T-helper 9 cell (primary cell): ENCODE results near the gene ATP2B2.

ENCODE experiments used
- DNase-seq: peaks from one replicate; pipeline ENCODE4 v3.0.0-alpha.2; 2020

Gene ATP2B2

DNA sequence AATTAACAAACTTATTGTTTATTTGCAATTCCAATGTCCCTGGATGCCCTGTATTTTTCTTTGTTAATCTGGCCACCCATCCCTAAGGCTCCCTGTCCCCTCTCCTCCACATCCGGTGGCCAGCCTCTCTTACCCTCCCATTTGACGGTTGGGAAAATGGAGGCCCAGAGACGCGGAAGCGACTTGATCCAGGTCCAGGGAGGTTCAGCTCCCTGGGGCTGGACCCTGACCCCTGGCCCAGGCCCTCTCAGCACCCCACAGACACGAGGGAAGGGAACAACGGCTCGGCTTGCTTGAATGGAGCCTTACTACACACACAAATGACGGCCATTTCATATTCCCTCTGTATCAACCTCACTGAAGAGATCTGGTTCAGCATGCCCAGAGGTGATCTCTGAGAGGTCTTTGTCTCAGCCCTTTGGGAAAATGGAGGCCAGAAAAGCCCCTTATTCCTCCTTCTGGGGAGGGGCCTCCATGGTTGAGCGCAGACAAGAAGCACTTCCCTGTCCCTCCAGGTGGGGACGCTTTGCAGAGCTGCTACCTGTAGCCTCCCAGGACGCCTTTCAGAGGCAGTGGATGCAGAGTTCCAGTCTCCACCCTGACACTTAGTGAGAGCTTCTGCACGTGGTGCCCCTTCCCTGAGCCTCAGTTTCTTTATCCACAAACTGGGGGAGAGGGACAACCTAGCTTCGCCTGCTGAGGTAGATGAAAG lies 82.1 kb downstream of the ATP2B2 start:
- no peak for DNase-seq

DNA sequence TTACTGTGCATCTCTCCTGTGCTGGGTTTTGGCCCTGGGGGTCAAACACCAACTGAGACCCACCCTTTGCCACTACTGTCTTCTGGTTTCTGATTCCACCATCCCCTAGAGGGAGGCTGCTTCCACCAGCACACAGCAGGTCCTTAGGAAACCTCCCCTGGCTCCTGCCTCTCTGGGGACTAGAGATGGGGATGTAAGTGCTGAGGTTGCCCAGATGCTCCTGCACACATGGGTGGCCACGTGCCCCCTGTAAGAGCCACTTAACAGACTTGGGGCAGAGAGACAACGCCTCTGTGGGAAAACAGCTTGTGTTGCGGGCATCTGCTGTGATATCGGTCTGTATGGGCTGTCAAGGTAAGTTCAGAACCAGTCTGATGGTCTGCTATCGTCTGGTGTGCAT lies 83.4 kb downstream of the ATP2B2 start:
- DNase-seq: no peak

DNA sequence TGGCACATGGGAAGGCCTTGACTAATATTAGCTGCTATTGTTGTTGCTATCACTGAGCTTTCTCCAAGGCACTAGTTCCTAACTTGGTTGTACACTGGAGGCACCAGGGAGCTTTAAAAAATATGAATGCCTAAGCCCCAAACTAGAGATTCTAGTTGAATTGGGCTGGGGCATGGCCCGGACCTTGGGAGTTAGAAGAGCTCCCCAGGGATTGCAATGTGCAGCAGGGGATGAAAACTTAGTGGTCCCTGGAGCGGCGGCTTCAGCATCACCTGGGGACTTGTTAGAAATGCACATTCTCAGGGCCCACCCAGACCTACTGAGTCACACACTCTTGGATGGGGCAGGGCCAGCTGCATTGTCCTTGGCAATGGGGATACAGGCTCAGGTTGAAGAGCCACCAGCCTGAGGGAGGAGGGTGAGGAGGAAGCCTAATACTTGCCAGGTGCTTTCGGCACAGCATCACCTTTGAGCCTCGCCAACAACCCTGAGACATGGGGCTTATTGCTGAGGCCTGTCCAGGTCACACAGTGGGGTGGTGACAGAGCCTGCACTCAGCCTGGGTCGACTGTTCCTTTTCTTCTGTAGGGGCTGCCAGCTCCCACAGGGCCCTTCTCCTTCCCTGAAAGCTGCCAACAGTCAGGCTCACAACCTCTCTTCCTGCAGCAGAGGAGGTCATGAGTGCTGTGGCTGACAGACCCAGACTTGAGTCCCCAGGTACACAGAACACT lies 84.5 kb downstream of the ATP2B2 start:
- DNase-seq: no peak

DNA sequence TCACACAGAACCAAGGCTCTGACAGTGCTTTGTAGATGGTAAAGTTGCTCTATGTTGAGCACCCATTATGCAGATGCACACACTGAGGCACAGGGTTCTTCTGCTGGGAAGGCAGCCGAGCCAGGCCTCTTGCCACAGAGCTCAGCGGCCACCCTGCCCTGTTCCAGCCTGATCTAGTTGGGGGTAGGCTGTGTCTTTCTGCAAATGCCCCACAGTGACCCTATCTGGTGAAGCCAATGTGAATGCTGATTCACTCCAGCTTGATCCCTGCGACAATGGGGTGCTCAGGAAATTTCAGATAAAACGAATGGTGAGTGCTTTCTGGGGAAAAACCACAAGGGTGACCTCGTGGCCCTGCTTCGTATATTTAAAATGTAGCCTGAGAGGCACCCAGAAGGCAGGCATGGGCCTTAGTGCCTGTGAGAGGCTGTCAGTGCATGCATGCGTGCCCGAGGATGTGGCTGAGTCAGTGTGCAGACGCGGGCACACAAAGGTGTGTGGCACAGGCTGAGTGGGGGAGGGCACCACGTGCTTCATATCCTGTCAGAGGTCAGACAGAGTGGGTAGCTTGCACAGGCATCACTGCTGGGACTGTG lies 85.7 kb downstream of the ATP2B2 start:
- DNase-seq: no peak

DNA sequence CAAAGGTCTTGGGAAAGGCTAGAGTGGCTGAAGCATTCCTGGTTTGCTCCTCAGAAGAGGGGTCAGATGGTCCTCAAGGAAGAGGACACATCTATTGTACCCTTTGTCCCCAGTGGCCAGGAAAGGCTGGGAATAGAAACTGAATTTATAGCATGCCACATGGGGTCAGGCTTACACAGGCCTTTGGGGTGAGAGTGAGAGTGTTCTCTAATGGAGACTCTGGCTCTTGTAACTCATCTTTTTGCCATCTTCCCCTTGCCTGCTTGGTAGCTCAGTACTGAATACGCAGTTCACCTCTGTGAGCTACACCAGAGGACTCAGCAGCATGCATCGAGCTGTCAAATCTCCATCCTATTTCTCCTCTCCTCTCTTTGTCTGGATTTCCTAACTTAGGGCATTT lies 87.5 kb downstream of the ATP2B2 start:
- DNase-seq: no peak

DNA sequence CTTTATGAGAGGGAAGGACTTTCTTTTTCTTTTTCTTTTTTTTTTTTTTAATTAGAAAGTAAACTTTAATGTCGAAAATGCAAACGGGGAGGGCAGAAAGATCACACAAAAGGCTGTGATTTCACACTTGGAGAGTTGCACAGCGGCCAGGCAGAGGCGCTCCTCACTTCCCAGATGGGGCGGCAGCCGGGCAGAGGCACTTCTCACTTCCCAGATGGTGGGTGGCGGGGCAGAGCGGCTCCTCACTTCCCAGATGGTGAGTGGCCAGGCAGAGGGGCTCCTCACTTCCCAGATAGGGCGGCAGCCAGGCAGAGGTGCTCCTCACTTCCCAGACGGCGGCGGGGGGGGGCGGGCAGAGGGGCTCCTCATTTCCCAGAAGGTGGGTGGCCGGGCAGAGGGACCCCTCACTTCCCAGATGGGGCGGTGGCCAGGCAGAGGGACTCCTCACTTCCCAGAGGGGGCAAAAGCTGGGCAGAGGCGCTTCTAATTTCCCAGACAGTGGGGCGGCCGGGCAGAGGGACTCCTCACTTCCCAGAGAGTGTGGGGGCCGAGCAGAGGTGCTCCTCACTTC lies 88.6 kb downstream of the ATP2B2 start:
- DNase-seq: no peak

DNA sequence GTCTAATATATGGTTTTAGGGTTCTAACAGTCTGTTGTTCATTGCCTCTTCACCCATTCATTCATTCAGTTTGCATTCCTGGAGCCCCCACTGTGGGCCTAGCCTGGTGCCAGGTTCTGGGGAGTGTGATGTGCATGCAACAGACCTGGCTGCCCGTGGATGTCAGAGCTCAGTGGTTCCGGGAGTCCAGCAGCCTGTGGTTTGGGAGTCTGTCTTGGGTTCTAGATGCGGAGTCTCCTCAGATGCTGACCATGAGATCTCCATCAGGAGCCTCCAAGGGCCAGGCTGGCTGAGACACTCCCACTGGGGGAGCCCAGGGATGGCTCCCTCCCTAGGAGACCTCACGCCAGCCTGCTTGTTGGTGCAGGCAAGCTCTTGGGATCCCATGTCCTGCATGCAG lies 92.3 kb downstream of the ATP2B2 start:
- DNase-seq: no peak

DNA sequence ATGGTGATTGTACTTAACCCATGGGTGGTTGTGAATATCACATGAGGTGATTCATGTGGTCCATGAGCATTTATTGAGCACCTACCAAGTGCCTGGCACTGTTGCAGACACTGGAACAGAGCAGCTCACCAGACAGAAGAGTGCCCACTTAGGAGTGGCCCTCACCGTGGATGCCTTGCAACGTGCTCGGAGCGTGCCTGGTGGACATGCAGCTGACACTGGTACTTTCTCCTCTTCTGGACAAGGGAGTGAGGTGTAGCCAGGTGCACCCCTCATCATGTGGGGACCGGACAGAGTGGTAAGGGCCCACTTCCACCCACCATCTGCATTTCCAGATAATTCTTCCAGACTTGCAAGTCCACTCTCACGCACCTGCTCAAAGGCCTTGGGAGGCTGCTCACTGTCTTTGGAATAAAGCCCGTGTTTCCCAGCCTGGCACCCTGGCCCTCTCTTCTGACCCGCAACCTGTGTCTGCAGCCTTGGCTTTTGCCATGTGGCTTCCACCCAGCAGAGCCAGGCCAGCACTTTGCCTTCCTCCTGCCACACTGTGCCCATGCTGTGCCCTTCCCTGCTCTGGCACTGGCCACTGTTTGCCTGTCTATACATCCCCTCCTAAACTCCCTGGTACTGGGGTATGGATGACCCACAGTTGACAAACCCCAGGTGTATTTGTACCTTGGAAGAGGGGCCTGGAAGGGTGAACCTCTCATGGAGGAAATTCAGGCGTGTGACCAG lies 93.6 kb downstream of the ATP2B2 start:
- no peak for DNase-seq

DNA sequence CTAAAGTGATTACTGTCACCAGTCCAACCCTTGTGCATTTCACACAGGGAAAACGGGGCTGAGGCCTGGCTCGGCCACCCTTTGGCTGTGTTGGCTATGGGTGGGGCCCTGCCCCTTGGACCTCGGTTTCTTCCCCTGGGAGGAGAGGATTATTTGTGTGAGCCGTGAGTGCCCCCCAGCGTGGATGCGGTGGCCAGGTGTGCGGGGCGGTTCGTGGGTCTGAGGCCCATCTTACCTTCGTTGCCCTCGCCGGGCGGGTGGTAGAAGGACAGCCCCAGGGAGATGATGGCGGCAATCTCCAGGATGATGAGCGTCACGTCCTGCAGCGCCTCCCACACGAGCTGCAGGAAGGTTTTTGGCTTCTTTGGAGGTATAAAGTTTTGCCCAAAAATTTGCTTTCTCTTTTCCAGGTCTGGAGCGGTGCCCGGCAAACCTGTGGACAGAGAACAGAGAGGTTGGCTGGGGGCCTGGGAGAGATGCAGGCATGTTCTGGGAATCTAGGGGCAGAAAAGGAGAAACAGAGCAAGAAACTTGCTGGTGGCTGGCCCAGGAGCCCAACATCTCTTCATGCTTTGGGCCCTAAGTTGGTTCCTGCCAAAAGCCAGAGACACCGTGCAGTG lies 94.9 kb downstream of the ATP2B2 start:
- DNase-seq: no peak

DNA sequence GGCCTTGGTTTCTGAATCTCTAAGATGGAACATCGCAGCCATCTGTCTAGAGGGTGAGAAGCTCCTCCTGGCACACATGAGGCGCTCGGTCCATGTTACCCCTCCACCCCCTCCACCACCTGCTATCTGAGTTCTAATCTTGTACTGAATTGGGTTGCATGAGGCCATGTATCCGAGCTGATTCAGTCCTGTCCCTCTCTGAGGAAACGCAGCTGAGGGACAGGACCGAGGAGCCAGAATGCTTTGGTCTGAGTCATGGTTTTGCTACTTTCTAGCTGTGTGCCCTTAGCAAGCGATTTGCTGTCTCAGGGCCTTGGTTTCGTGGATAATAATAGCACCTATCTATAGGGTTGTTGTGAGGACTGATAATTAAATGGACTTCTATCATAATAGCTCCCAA lies 96.7 kb downstream of the ATP2B2 start:
- DNase-seq: no peak

DNA sequence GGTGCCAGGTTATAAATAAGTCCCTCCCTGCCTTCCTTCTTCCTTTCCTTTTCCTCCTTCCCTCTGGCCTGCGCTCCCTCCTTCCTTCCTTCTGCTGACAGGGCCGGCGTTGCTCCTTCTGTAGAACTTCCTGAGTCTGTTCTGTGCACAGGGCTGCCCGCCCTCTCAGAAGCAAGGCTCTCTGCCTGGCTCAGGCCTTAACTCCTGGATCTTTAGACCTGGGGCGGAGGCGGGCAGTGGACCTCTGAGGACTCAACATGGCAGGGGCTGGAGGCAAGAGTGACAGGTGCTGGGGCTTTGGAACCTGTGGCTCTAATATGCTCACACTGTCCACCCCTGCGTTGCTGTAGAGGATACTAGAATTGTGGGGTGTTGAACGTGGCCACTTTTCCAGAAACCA lies 98.0 kb downstream of the ATP2B2 start:
- DNase-seq: no peak

DNA sequence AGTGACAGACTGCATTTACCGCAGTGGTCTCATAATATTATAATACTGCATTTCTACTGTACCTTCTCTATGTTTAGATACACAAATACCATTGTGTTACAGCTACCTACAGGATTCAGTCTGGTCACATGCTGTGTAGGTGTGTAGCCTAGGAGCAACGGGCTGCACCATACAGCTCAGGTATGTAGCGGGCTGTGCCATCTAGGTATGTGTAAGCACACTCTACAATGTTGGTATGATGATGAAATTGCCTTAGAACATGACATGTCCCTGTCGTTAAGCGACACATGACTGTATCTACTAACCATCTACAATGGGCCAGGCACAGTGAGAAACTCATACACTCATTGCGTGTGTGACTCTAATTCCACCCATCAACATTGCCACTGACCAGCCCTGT lies 99.0 kb downstream of the ATP2B2 start:
- DNase-seq: no peak

DNA sequence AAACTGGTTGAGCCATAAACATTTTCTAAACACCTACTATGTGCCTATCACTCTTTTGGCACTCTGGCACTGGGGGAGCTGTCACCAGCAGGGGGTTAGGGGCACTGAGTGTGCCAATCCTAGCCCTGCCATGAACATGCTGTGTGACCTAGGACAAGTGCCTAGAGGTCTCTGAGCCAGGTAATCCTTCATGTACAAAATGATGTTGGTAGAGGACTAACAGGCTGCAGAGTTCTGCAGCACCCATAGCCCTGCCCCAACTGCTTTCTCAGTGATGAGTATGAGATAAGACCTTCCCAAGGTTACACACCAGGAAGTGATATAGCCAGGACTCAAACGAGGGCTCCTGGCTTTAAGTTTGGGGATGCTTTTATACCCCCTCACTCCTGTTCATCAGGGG lies 99.6 kb downstream of the ATP2B2 start:
- DNase-seq: no peak

DNA sequence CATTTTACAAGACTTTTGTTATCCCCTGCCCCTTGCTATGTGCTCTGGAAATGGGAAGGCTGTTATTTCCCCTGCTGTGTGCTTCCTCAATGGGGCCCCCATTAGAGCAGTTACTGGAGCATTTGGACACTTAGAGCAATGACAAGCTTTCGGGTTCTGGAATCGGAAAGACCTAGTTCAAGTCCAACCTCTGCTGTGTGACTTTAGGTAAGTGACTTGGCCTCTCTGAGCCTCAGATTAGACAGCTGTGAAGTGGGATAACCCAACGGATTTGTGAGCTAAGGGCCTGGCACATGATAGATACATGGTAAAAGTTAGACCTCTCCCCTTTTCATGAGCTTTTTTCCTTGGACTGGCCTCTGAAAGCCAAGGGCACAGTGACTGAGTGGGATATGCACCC lies 100.5 kb downstream of the ATP2B2 start:
- DNase-seq: no peak

DNA sequence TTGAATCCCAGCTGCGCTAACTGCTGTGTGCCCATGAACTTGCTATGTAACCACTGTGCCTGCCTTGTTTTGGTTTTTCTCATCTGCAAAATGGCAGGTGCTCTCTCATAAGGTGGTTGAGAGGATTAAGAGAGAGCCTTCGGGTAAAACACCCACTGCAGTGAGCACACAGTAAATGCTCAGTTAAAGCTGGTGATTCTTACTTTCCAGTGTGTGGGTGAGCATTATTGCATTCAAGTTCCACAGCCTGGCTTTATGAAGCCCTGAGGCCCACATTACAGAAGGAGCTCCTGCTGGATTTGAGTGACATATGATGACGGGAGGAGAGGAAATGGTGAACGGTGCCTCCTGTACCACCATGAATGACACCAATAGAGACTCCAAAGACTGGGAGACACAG lies 101.0 kb downstream of the ATP2B2 start:
- DNase-seq: no peak

DNA sequence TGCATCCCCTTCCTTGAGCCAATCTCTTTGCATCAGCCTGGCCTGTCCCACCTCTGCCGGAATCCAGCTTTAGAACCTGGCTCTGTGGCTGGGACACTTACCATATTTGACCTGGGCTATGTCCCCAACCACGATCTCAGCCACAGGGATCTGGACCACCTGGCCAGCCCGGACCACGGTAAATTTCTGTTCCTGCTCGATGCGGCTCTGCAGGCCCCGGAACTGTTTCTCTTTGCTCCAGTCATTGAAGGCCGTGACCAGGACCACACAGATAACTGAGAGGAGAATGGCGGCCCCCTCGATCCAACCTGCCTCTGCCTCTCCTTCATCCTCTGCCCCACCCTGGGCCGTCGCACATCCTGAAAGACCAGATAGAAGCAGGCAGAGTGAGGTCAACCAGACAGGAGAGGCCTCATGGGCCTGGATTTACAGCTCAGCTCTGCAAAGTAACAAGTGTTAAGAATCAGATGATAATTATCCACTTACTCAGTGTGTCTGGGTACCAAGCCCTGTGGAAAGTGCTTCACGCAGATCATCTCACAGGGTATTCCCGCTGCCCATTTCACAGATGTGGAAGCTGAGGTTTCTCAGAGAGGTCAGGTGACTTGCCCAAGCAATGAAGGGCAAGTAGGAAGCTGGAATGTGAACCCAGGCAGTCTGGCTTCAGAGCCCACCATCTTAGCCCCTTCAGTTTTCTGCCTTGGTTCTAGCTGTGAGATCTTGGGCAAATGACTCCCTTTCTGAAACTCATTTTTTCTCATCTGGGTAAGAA lies 103.2 kb downstream of the ATP2B2 start:
- no peak for DNase-seq

DNA sequence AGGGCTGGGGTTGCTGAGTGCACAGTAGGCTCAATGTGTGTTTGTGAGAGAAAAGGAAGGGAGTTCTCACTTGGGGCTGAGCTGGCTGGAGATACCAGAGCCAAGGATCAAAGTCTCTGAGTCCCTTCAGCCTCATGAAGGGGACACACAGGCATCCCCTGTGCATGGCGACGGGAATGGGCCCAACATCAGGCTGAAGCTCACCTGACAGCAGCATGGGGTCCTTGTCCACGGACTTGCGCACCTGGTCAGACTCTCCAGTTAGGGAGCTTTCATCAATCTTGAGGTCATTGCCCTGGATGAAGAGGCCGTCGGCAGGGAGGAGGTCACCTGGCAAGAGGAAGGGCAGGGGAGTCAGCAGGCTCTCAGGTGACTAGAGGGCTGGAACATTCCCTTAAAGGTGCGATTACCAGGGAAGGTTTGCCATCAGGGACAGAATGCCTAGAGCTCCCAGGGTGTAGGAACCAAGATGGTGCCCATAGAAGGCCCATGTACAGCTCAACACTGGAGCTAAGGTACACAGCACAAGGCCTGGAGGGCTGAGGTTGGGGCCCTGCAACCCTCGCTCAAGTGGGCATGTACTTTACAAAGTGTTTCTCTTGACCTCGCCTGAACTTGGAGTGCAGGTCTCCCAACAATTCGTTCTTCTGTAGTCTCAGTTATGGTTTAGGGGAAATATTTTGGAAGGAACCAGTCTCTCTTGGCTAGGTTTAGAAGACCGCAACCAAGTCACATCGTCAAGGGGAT lies 104.5 kb downstream of the ATP2B2 start:
- no peak for DNase-seq

DNA sequence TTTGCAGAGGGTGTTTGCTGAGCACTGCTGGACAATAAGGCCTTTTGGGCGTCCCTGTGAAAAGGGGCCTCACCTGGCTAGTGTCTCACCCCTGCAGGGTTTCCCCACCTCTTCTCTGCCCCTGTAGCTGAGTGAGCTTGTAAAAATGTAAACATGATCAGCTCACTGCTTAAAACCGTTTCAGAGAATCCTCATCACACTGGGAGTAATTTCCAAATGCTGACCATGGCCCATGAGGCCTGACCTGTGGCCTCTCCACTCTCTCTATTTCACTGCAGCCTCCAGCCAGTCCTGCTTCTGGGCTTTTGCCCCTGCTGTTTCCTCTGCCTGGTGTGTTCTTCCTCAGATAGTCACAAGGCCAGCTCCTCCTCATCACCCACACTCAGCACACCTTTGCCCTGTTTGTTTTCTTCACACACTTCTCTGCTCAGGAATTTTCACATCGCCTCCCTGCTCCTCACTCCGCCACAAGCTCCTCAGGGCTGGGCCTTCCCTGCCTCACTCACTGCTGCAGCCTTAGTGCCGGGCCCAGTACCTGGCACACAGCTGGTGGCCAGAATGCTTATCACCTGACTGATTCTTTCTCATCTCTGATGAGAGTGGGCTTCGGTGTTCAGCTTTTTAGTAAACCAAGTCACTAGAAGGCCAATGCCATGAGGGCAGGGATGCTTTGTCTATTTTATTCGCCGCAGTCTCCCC lies 105.2 kb downstream of the ATP2B2 start:
- no peak for DNase-seq

DNA sequence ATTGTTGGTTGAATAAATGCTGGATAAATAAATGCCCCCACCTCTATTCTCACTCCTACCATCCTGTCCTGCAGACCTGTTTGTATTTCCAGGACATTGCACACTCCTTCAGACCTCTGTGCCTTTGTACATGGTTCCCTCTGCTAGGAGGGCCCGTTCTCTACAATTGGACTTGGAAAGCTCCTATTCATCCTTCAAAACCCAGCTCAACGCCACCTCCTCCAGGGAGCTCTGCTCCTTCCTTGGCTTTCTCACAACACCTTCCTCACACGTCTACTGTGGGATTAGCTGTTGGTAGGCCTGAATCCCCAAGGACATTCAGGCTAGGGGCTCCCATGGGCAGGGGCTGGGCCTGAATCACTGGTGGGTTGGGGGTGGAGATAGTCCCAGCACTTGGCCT lies 105.8 kb downstream of the ATP2B2 start:
- DNase-seq: no peak

DNA sequence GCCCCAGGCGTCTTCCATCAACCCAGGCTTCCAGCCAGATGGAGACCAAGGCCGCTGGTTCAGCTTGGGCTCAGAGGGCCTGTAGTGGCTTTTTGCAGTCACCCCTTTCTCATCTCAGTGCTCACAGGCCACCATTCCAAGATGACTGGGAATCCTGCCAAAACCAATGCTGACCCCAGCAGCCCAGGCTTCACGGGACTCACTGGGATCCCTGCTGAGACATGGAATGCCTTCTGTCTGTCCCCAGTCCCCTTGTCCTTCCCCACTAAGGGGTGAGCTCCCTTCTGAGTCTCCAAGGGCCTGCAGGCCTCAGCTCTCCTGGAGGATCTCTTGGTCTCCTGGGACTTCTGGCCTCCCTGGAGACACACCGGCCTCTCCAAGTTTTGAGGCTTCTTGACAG lies 107.0 kb downstream of the ATP2B2 start:
- DNase-seq: no peak

DNA sequence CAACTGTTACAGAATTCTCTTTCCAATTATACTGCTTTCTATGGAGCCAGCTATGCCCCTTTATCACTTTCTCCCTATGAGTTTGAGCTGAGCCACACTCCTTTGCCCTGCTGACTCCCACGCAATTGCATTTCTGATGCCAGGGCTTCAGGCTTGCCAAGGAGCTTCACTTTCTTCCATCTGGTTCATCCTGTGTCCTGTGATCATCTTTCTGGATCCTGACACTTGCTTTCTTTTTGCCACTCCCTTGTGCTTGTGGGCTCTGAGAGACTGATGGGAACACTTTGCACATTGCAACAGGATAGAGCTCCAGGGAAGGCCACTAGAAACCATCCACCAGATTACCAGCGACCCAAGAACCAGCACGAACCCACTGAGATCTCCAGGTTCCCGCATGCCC lies 107.5 kb downstream of the ATP2B2 start:
- no peak for DNase-seq
